Endothelial cell of umbilical vein (primary cell): ENCODE data around the gene NTN1.
"Not testable (repeated sequence)": the region's sequence is repeated elsewhere in the genome, so short reads cannot be mapped to it uniquely, and the experiment has no call there.

Experiments
- CTCF ChIP-seq, 2 donors: IDR thresholded peaks; 1 replicate in 1 of 2; 2 replicates in 1 of 2; pipeline ENCODE4 v1.5.1; 2011; ENCODE audit warnings: low read length in 2 of 2, mild to moderate bottlenecking in 2 of 2, moderate library complexity in 2 of 2, control low read depth in 1 of 2, inconsistent platforms in 1 of 2, low read depth in 1 of 2; ENCODE audit not compliant: insufficient read depth in 1 of 2; ENCODE audit errors: extremely low read depth in 1 of 2
- EZH2 ChIP-seq: IDR thresholded peaks from 2 replicates; pipeline ENCODE4 v1.6.1; 2012; ENCODE audit warnings: borderline replicate concordance, low read depth, mild to moderate bottlenecking, moderate library complexity, low read length, inconsistent platforms; ENCODE audit not compliant: severe bottlenecking
- FOS ChIP-seq: IDR thresholded peaks from 2 replicates; pipeline ENCODE4 v1.6.1; 2011; ENCODE audit warnings: mild to moderate bottlenecking, low read length, moderate library complexity, borderline replicate concordance; ENCODE audit not compliant: insufficient read depth
- GATA2 ChIP-seq: IDR thresholded peaks from 2 replicates; pipeline ENCODE4 v1.7.0; 2011; ENCODE audit warnings: low read depth, mild to moderate bottlenecking, moderate library complexity, mixed read lengths, low read length; ENCODE audit not compliant: insufficient read length, insufficient read depth
- JUN ChIP-seq: IDR thresholded peaks from 2 replicates; pipeline ENCODE4 v1.6.1; 2011; ENCODE audit warnings: borderline replicate concordance, low read depth; ENCODE audit not compliant: insufficient read length, insufficient read depth
- POLR2A ChIP-seq: IDR thresholded peaks from 2 replicates; pipeline ENCODE4 v1.6.1; 2012; ENCODE audit warnings: low read depth, mild to moderate bottlenecking, control low read depth, low read length
- POLR2AphosphoS5 ChIP-seq: IDR thresholded peaks from 2 replicates; pipeline ENCODE4 v1.6.1; 2012; ENCODE audit warnings: low read depth, mild to moderate bottlenecking, control low read depth, low read length, moderate library complexity; ENCODE audit not compliant: insufficient read depth
- TF ChIP-seq, protein P1 (sequence below): IDR thresholded peaks from 2 replicates; pipeline ENCODE4 v1.6.1; 2011; ENCODE audit not compliant: insufficient read depth, insufficient read length

GRCh38 chr17:8988263-8988935 lies 32.9 kb upstream of the NTN1 start:
- not testable (repeated sequence) for TF ChIP-seq CTCF (IDR thresholded peaks at IDR 0.05; ENCODE audit: extremely low read depth in 1 of 2, insufficient read depth in 1 of 2, low read depth in 1 of 2, low read length in 2 of 2); POLR2A; GATA2; POLR2AphosphoS5; FOS; JUN; EZH2
- TF ChIP-seq, protein P1, sequence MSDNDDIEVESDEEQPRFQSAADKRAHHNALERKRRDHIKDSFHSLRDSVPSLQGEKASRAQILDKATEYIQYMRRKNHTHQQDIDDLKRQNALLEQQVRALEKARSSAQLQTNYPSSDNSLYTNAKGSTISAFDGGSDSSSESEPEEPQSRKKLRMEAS: not testable (repeated sequence)
